Measurements from ENCODE around the gene ATP6V0A4. TPM values are rescaled to one million over a fixed set of nuclear protein-coding genes. Genes with fewer than 3 reads are reported as not detected.
"Not testable (repeated sequence)": the region's sequence is repeated elsewhere in the genome, so short reads cannot be mapped to it uniquely, and the experiment has no call there.

The ATP6V0A4 gene
- total RNA-seq, 1 experiment from 2014 or later: not detected

- DNase-seq (ENCODE audit: low read depth, low spot score): no peak
- no TSS peak for BruUV-seq (replicated peaks)
- H3K79me2 ChIP-seq (ENCODE audit: insufficient read depth, low read length): no peaks in the 10 kb centered on the region
- no peak overlapping the region for H2AFZ ChIP-seq (ENCODE audit: low read depth, low read length, poor library complexity, severe bottlenecking)
- 0 out of 2 replicates have a peak, but pooled peaks cover 2% of the 10 kb centered on the region for H3K27me3 ChIP-seq (ENCODE audit: insufficient read depth, low read length)
- no peak overlapping the region for H3K4me2 ChIP-seq (ENCODE audit: low read length)
- no peak for ATAC-seq
- H3K9ac ChIP-seq (ENCODE audit: low read length): no peak overlapping the region
- no peaks in the 10 kb centered on the region for H3K9me3 ChIP-seq (ENCODE audit: control insufficient read depth in 1 of 2, insufficient read depth in 1 of 2, low read depth in 1 of 2, low read length in 2 of 2)
- H3K36me3 ChIP-seq (ENCODE audit: control insufficient read depth in 1 of 2, insufficient read depth in 2 of 2, low read length in 2 of 2): no peaks in the 10 kb centered on the region
- CTCF ChIA-PET: no interaction called here
- no peak overlapping the region for H3K27ac ChIP-seq (ENCODE audit: low read depth, low read length)
- POLR2A ChIA-PET: no interaction called here
- TF ChIP-seq ZFX (IDR thresholded peaks at IDR 0.05): no peak
- RAD21 ChIA-PET (ENCODE audit: low non-redundant PET in 1 of 2, low total read pairs in 2 of 2, uncharacterized antibody in 2 of 2, unreplicated experiment in 2 of 2): no interaction called here
- no peaks in the 10 kb centered on the region for H4K20me1 ChIP-seq (ENCODE audit: insufficient read depth)
- no peaks in the 10 kb centered on the region for H3K9me2 ChIP-seq (ENCODE audit: insufficient read depth)
- intact Hi-C loops (cut with micrococcal nuclease): no loop called here
- no peaks in the 10 kb centered on the region for H3K4me1 ChIP-seq (ENCODE audit: control insufficient read depth in 1 of 2, insufficient read depth in 2 of 2, low read length in 2 of 2)
- H3K4me3 ChIP-seq (replicated peaks in 1 of 2; ENCODE audit: low read depth in 1 of 2, low read length in 2 of 2): no peak overlapping the region
Measured at GRCh38 chr7:138691178-138691577, 106.8 kb downstream of the ATP6V0A4 start.

- ChIA-PET RAD21 (ENCODE audit: low non-redundant PET in 1 of 2, low total read pairs in 2 of 2, uncharacterized antibody in 2 of 2, unreplicated experiment in 2 of 2) (no interaction called here), POLR2A (no interaction called here), CTCF (no interaction called here)
- Histone ChIP-seq H3K9ac (ENCODE audit: low read length) (no peak overlapping the region), H3K4me1 (ENCODE audit: control insufficient read depth in 1 of 2, insufficient read depth in 2 of 2, low read length in 2 of 2) (no peaks in the 10 kb centered on the region), H3K4me3 (replicated peaks in 1 of 2; ENCODE audit: low read depth in 1 of 2, low read length in 2 of 2) (no peak overlapping the region), H3K79me2 (ENCODE audit: insufficient read depth, low read length) (no peaks in the 10 kb centered on the region), H2AFZ (ENCODE audit: low read depth, low read length, poor library complexity, severe bottlenecking) (no peak overlapping the region), H3K27me3 (ENCODE audit: insufficient read depth, low read length) (0 out of 2 replicates have a peak, but pooled peaks cover 2% of the 10 kb centered on the region), H3K36me3 (ENCODE audit: control insufficient read depth in 1 of 2, insufficient read depth in 2 of 2, low read length in 2 of 2) (no peaks in the 10 kb centered on the region), H3K9me3 (ENCODE audit: control insufficient read depth in 1 of 2, insufficient read depth in 1 of 2, low read depth in 1 of 2, low read length in 2 of 2) (no peaks in the 10 kb centered on the region), H3K9me2 (ENCODE audit: insufficient read depth) (no peaks in the 10 kb centered on the region), H3K27ac (ENCODE audit: low read depth, low read length) (no peak overlapping the region), H3K4me2 (ENCODE audit: low read length) (no peak overlapping the region), H4K20me1 (ENCODE audit: insufficient read depth) (no peaks in the 10 kb centered on the region)
- no peak for TF ChIP-seq SP1 (IDR thresholded peaks at IDR 0.05; ENCODE audit: low read depth)
- TF ChIP-seq ZBTB33 (IDR thresholded peaks at IDR 0.05; ENCODE audit: extremely low read depth, insufficient replicate concordance, low read length): no peak
- no peak for TF ChIP-seq ZNF274 (IDR thresholded peaks at IDR 0.05; ENCODE audit: low read depth, low read length)
- TF ChIP-seq POLR2A (IDR thresholded peaks at IDR 0.05; ENCODE audit: borderline replicate concordance, extremely low read depth, insufficient read depth, insufficient read length): no peak
- TF ChIP-seq EZH2phosphoT487 (IDR thresholded peaks at IDR 0.05; ENCODE audit: borderline replicate concordance): no peak
- TF ChIP-seq SIN3A (IDR thresholded peaks at IDR 0.05; ENCODE audit: low read depth): no peak
- TF ChIP-seq ATF3 (IDR thresholded peaks at IDR 0.05): no peak
- no peak for TF ChIP-seq MAX (IDR thresholded peaks at IDR 0.05)
- no peak for TF ChIP-seq RAD21 (IDR thresholded peaks at IDR 0.05; ENCODE audit: low read depth)
- no peak for TF ChIP-seq FOSL1 (IDR thresholded peaks at IDR 0.05; ENCODE audit: low read depth)
- intact Hi-C loops (cut with micrococcal nuclease): no loop called here
- no peak for DNase-seq (ENCODE audit: low read depth, low spot score)
- ATAC-seq: no peak
- no TSS peak for BruUV-seq (replicated peaks)
Measured at GRCh38 chr7:138690495-138690894, 107.5 kb downstream of the ATP6V0A4 start.

- BruUV-seq (replicated peaks); H2AFZ ChIP-seq (ENCODE audit: low read depth, low read length, poor library complexity, severe bottlenecking); H4K20me1 ChIP-seq (ENCODE audit: insufficient read depth); ATAC-seq; H3K9ac ChIP-seq (ENCODE audit: low read length); H3K27ac ChIP-seq (ENCODE audit: low read depth, low read length); H3K79me2 ChIP-seq (ENCODE audit: insufficient read depth, low read length); H3K4me3 ChIP-seq (replicated peaks in 1 of 2; ENCODE audit: low read depth in 1 of 2, low read length in 2 of 2); H3K27me3 ChIP-seq (ENCODE audit: insufficient read depth, low read length); POLR2A ChIA-PET; H3K9me3 ChIP-seq (ENCODE audit: control insufficient read depth in 1 of 2, insufficient read depth in 1 of 2, low read depth in 1 of 2, low read length in 2 of 2); H3K36me3 ChIP-seq (ENCODE audit: control insufficient read depth in 1 of 2, insufficient read depth in 2 of 2, low read length in 2 of 2); H3K9me2 ChIP-seq (ENCODE audit: insufficient read depth); intact Hi-C loops (cut with micrococcal nuclease); H3K4me2 ChIP-seq (ENCODE audit: low read length); CTCF ChIA-PET; DNase-seq (ENCODE audit: low read depth, low spot score); RAD21 ChIA-PET (ENCODE audit: low non-redundant PET in 1 of 2, low total read pairs in 2 of 2, uncharacterized antibody in 2 of 2, unreplicated experiment in 2 of 2); H3K4me1 ChIP-seq (ENCODE audit: control insufficient read depth in 1 of 2, insufficient read depth in 2 of 2, low read length in 2 of 2): not testable (repeated sequence)
Measured at GRCh38 chr7:138688037-138688436, 110.0 kb downstream of the ATP6V0A4 start.
